AG04450 (cell line): ENCODE results near the gene CDH22. TPM values are rescaled to one million over a fixed set of nuclear protein-coding genes. Genes with fewer than 3 reads are reported as not detected.

ENCODE experiments used
- CTCF ChIA-PET: fragments of 300-600, 350-600 bp; formaldehyde crosslinking; extraction: SDS; loops from one replicate; lab custom pipeline; 2022; ENCODE audit warnings: antibody characterized with exemption, inconsistent platforms; lab: Charles Lee
- POLR2A ChIA-PET: fragments of 350-600 bp; formaldehyde crosslinking; extraction: SDS; loops from one replicate; lab custom pipeline; 2021; ENCODE audit warnings: antibody characterized with exemption, inconsistent platforms; lab: Yijun Ruan, JAX
- DNase-seq: peaks from one replicate; pipeline ENCODE4 v3.0.0-alpha.2; 2011; ENCODE audit warnings: low read depth, low spot score
- H3K27ac ChIP-seq: one replicate; pipeline ENCODE4 v1.5.1; 2012; ENCODE audit warnings: low read depth, low read length, control low read depth
- H3K27me3 ChIP-seq: one replicate; pipeline ENCODE4 v1.6.0; 2012; ENCODE audit warnings: low read length; ENCODE audit not compliant: control insufficient read depth, insufficient read depth
- H3K4me3 ChIP-seq: 2 replicates; pipeline ENCODE4 v1.5.1; 2011; ENCODE audit warnings: mild to moderate bottlenecking, low read depth, low read length, control low read depth
- H3K9me3 ChIP-seq: 2 replicates; pipeline ENCODE4 v1.5.1; 2012; ENCODE audit warnings: low read length; ENCODE audit not compliant: control insufficient read depth, insufficient read depth
- polyA plus RNA-seq: library from polyadenylated mRNA; depleted of rRNA; stranded (reverse); fragments of >200 nt; gene quantifications from 2 replicates; pipeline ENCODE4 v1.2.3, GENCODE V29; 2011
- TF ChIP-seq, protein P1 (sequence below): IDR thresholded peaks from 2 replicates; pipeline ENCODE4 v1.5.1; 2011; ENCODE audit warnings: low read depth, low read length, control low read depth, inconsistent platforms

CDH22 gene
- polyA plus RNA-seq, 1 experiment: not detected

DNA sequence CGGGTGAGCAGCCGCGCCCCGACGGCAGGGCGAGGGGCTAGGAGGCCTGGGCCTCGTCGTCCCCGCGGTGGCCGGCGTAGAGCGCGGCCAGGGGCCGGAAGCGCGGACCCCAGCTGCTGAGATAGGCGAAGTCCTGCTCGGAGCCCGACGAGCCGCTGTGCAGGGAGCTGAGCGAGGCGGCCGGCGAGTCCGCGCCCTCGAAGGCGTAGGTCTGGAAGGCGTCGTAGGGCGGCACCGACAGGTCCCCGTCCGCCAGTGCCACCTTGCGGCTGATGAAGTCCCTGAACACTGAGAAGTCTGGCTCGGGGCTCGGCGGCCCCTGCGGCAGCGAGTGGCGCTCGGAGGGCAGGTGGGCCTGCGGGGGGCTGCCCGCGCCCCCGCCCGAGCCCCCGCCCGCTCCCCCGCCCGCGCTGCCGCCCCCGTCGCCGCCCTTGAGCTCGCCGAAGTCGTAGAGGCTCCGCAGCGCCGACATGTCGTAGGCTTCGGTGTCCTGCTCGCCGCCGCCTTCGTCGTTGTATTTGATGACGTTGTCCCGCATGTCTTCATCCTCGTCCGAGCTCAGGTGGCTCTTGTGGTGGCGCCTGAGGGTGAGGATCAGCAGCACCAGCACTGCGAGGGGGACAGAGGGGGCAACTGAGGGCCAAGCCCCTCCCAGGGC, 133.7 kb downstream of the CDH22 start:
- Histone ChIP-seq H3K27me3 (peaks cover 36% of the 10 kb centered on the region), H3K9me3 (no peaks in the 10 kb centered on the region), H3K4me3 (no peak overlapping the region), H3K27ac (no peak overlapping the region)
- TF ChIP-seq, protein P1, sequence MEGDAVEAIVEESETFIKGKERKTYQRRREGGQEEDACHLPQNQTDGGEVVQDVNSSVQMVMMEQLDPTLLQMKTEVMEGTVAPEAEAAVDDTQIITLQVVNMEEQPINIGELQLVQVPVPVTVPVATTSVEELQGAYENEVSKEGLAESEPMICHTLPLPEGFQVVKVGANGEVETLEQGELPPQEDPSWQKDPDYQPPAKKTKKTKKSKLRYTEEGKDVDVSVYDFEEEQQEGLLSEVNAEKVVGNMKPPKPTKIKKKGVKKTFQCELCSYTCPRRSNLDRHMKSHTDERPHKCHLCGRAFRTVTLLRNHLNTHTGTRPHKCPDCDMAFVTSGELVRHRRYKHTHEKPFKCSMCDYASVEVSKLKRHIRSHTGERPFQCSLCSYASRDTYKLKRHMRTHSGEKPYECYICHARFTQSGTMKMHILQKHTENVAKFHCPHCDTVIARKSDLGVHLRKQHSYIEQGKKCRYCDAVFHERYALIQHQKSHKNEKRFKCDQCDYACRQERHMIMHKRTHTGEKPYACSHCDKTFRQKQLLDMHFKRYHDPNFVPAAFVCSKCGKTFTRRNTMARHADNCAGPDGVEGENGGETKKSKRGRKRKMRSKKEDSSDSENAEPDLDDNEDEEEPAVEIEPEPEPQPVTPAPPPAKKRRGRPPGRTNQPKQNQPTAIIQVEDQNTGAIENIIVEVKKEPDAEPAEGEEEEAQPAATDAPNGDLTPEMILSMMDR: peak; percentile 49
- CTCF ChIA-PET: interaction anchor here (1.0 to 2.7 kb wide), 4 partner anchors 152 to 264 kb away, joined by 3 to 15 read pairs (median 4); no protein-coding TSS in a partner anchor
- DNase-seq: no peak
- POLR2A ChIA-PET: interaction anchor here (1.2 kb wide), 1 partner anchor 142 kb away, joined by 4 read pairs; no protein-coding TSS in a partner anchor

DNA sequence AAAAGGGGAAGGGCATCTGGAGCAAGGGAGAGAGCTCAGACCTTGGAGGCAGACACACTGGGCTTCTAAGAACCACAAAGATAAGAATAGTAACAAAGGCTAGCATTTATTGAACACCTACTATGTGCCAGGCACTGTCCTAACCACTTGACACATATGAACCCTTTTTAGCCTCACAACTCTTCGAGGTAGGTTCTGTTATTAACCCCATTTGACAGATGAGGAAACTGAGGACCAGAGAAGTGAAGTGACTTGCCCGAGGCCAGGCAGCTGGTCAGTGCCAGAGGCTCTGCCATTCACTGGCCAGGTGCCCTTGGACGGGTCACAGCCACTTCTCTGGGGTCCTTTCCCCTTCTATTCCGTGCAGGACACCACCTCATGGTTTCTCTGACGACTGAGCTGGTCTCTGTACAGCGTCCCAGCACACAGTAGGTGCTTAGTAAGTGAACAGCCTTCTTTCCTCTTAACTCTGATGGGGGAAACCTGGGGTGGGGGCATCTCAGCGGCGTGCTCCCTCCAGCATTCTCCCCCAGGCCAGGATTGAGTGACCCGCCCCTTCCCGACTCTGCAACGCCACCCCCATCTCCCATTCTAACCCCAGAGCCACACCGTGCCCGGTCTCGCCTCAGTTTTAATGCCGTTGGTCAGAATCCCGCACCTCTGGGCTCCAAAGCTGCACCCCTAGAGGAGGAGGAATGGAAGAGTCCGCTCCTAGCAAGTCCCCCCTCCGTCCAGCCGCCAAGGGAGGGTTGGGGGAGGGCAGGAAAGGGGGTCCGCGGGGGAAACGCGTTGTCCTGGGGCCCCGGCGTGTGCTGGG, 134.4 kb downstream of the CDH22 start:
- no peak overlapping the region for H3K4me3 ChIP-seq
- TF ChIP-seq, protein P1: no peak
- DNase-seq: no peak
- H3K9me3 ChIP-seq: no peaks in the 10 kb centered on the region
- H3K27ac ChIP-seq: no peak overlapping the region
- ChIA-PET CTCF (interaction anchor here (0.8 to 1.9 kb wide), 3 partner anchors 21 to 264 kb away, joined by 3 to 4 read pairs (median 3); no protein-coding TSS in a partner anchor), POLR2A (no interaction called here)
- peaks cover 37% of the 10 kb centered on the region for H3K27me3 ChIP-seq

DNA sequence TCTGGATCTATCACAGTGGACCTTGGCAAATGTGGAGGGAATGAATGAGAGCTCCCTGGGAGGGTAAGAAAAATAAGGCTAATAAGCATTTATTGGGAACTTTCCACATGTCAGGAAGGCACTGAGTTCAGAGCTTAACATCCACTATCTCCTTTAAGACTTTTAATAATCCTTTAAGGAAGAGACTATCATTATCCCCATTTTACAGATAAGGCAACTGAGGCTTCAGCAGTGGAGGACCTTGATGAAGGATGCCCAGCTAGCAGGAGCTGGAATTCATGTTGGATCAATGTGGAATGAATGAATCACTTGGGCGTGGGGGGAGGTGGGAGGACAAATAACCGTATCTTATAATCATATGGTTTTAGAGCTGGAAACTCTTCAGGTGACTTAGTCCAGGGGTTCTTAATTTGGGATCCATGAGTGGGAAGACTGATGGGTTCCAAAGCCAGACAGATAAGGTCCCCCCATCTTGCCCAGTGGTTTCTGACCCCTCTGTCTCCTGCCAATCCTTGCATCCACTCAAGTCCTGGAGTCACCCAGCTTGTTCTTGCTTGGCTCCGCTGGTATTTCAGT, 135.2 kb downstream of the CDH22 start:
- CTCF ChIA-PET: interaction anchor here (0.8 to 1.9 kb wide), 3 partner anchors 22 to 265 kb away, joined by 3 to 4 read pairs (median 3); no protein-coding TSS in a partner anchor
- peaks cover 39% of the 10 kb centered on the region for H3K27me3 ChIP-seq

DNA sequence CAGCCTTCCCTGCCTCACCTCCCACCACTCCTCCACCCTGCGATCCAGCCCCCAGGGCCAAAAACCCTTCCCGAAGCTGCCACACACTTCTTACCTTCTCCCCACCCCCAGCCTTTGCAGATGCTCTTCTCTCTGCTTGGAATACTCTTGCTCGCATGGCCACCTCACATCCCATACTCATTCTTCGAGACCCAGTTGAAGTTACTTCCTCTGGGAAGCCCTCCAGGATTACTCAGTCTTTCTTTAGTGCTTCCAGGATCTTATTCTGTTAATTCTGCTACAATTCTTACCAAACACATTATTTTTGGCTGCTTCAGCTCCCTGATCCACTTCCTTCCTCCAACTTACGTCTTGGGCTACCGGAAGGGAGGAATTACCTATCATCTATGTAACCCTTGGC, 135.8 kb downstream of the CDH22 start:
- no peak for DNase-seq
- H3K9me3 ChIP-seq: no peaks in the 10 kb centered on the region
- H3K4me3 ChIP-seq: no peak overlapping the region
- H3K27ac ChIP-seq: no peak overlapping the region
- TF ChIP-seq, protein P1: no peak
- ChIA-PET POLR2A (no interaction called here), CTCF (interaction anchor here (1.1 kb wide), 1 partner anchor 266 kb away, joined by 3 read pairs; no protein-coding TSS in a partner anchor)
- peaks cover 35% of the 10 kb centered on the region for H3K27me3 ChIP-seq

More for the DNA sequence above, 135.2 kb downstream of the CDH22 start:
- H3K4me3 ChIP-seq: no peak overlapping the region
- H3K27ac ChIP-seq: no peak overlapping the region
- POLR2A ChIA-PET: no interaction called here
- DNase-seq: no peak
- H3K9me3 ChIP-seq: no peaks in the 10 kb centered on the region
- TF ChIP-seq, protein P1: no peak
